ENCODE results near the gene PHLPP2. TPM values are rescaled to one million over a fixed set of nuclear protein-coding genes. Genes with fewer than 3 reads are reported as not detected.

PHLPP2 gene
- total RNA-seq, 3 donors from 2014 or later (not counting 1 experiment from before 2014, with no cell fraction given): 6.4 to 9.8 (median 9.2) TPM

GRCh38 chr16:71669926-71670536, 54.5 kb downstream of the PHLPP2 start:
- H3K9me3 ChIP-seq (ENCODE audit: control insufficient read depth, insufficient read depth, low read length): no peaks in the 10 kb centered on the region
- no peak for TF ChIP-seq CTCF (IDR thresholded peaks at IDR 0.05)
- no peak overlapping the region for H3K27ac Mint-ChIP-seq
- H3K27me3 ChIP-seq (ENCODE audit: control insufficient read depth, insufficient read depth, low read length): no peaks in the 10 kb centered on the region
- H3K4me3 ChIP-seq (ENCODE audit: low read length): no peak overlapping the region
- peaks cover 37% of the 10 kb centered on the region for H3K36me3 ChIP-seq (ENCODE audit: control insufficient read depth, insufficient read depth, low read length)
- H3K9me3 Mint-ChIP-seq: no peaks in the 10 kb centered on the region
- WGBS (ENCODE audit: insufficient coverage): 96% methylated on average over 5 of the region's 6 CpGs
- no peak overlapping the region for H3K27ac ChIP-seq (ENCODE audit: low read length)
- ATAC-seq (no peak), DNase-seq (no peak)
- H3K4me1 ChIP-seq (ENCODE audit: control insufficient read depth, insufficient read depth, low read length): no peaks in the 10 kb centered on the region
- intact Hi-C loops (cut with micrococcal nuclease): no loop called here
- H3K4me3 Mint-ChIP-seq: no peak overlapping the region
- no peaks in the 10 kb centered on the region for H3K27me3 Mint-ChIP-seq (ENCODE audit: low read depth in 2 of 2)
- no peaks in the 10 kb centered on the region for H3K4me1 Mint-ChIP-seq
- H3K36me3 Mint-ChIP-seq: peaks cover 10% of the 10 kb centered on the region

GRCh38 chr16:71666928-71667707, 57.4 kb downstream of the PHLPP2 start:
- intact Hi-C loops (cut with micrococcal nuclease): no loop called here
- Histone ChIP-seq H3K4me3 (ENCODE audit: low read length) (no peak overlapping the region), H3K27me3 (ENCODE audit: control insufficient read depth, insufficient read depth, low read length) (no peaks in the 10 kb centered on the region), H3K4me1 (ENCODE audit: control insufficient read depth, insufficient read depth, low read length) (no peaks in the 10 kb centered on the region), H3K27ac (ENCODE audit: low read length) (no peak overlapping the region), H3K9me3 (ENCODE audit: control insufficient read depth, insufficient read depth, low read length) (no peaks in the 10 kb centered on the region), H3K36me3 (ENCODE audit: control insufficient read depth, insufficient read depth, low read length) (peaks cover 42% of the 10 kb centered on the region)
- TF ChIP-seq CTCF (IDR thresholded peaks at IDR 0.05): no peak
- Mint-ChIP-seq H3K4me1 (no peaks in the 10 kb centered on the region), H3K36me3 (peaks cover 10% of the 10 kb centered on the region), H3K27me3 (ENCODE audit: low read depth in 2 of 2) (no peaks in the 10 kb centered on the region), H3K4me3 (no peak overlapping the region), H3K27ac (no peak overlapping the region), H3K9me3 (no peaks in the 10 kb centered on the region)
- ATAC-seq: no peak
- no peak for DNase-seq
- 88% methylated on average over 4 of the region's 4 CpGs for WGBS (ENCODE audit: insufficient coverage)

GRCh38 chr16:71666264-71666663, 58.2 kb downstream of the PHLPP2 start:
- DNase-seq: no peak
- intact Hi-C loops (cut with micrococcal nuclease): no loop called here
- Mint-ChIP-seq H3K36me3 (peaks cover 10% of the 10 kb centered on the region), H3K27ac (no peak overlapping the region), H3K27me3 (ENCODE audit: low read depth in 2 of 2) (no peaks in the 10 kb centered on the region), H3K4me3 (no peak overlapping the region), H3K4me1 (no peaks in the 10 kb centered on the region), H3K9me3 (no peaks in the 10 kb centered on the region)
- TF ChIP-seq CTCF (IDR thresholded peaks at IDR 0.05): no peak
- Histone ChIP-seq H3K27me3 (ENCODE audit: control insufficient read depth, insufficient read depth, low read length) (no peaks in the 10 kb centered on the region), H3K27ac (ENCODE audit: low read length) (no peak overlapping the region), H3K4me1 (ENCODE audit: control insufficient read depth, insufficient read depth, low read length) (no peaks in the 10 kb centered on the region), H3K36me3 (ENCODE audit: control insufficient read depth, insufficient read depth, low read length) (peaks cover 38% of the 10 kb centered on the region), H3K4me3 (ENCODE audit: low read length) (no peak overlapping the region), H3K9me3 (ENCODE audit: control insufficient read depth, insufficient read depth, low read length) (no peaks in the 10 kb centered on the region)
- WGBS (ENCODE audit: insufficient coverage): 100% methylated on average over 1 of the region's 1 CpG
- ATAC-seq: no peak

Data from natural killer cell (primary cell).